HepG2 (cell line): ENCODE data around the gene CPED1. TPM values are rescaled to one million over a fixed set of nuclear protein-coding genes. Genes with fewer than 3 reads are reported as not detected.

Source experiments
- ATAC-seq: fragments of 200-7000 bp; cut with Tn5 transposase; 3 replicates; pipeline ENCODE4 v1.9.1; 2020; ENCODE audit warnings: mild to moderate bottlenecking, moderate library complexity
- BruUV-seq: library from RNA; stranded (reverse); fragments of 400-500 nt; replicated peaks from 2 replicates; lab custom pipeline; 2021; lab: Mats Ljungman, UMichigan
- CTCF ChIA-PET: fragments of 300-600 bp; formaldehyde crosslinking; extraction: SDS; loops from one replicate; lab custom pipeline; 2021; ENCODE audit warnings: low total read pairs, inconsistent platforms, low intra/inter-chr PET ratio; lab: Yijun Ruan, JAX
- POLR2A ChIA-PET: fragments of 350-600 bp; sonication (Branson Sonifier 250); formaldehyde crosslinking; loops from one replicate; lab custom pipeline; 2020; ENCODE audit warnings: antibody characterized with exemption, inconsistent platforms; lab: Yijun Ruan, JAX
- DNase-seq: peaks from one replicate; pipeline ENCODE4 v3.0.0-alpha.2; 2015; ENCODE audit warnings: low spot score
- FAIRE-seq: peaks from 3 replicates; lab custom pipeline; 2011; peaks lifted over from hg19 to GRCh38; lab: Jason Lieb, UNC
- H2AFZ ChIP-seq: one replicate; pipeline ENCODE4 v1.6.1; 2011; ENCODE audit warnings: low read length, inconsistent platforms
- H3K27ac ChIP-seq: fragments of 300-600 bp; 3 replicates; pipeline ENCODE4 v1.8.0; 2011; ENCODE audit warnings: mixed run types, mild to moderate bottlenecking, mixed read lengths, low read length, inconsistent platforms; ENCODE audit not compliant: insufficient read depth; ENCODE audit errors: extremely low read length
- H3K27me3 ChIP-seq, 2 experiments: fragments of 200-600 bp in 1 of 2; 2 replicates in 1 of 2; 3 replicates in 1 of 2; pipeline versions ENCODE4 v1.6.0 to v1.8.0; 2011; ENCODE audit warnings: low read length in 2 of 2, mild to moderate bottlenecking in 2 of 2, moderate library complexity in 2 of 2, inconsistent platforms in 1 of 2; ENCODE audit not compliant: insufficient read depth in 2 of 2, control insufficient read depth in 1 of 2
- H3K36me3 ChIP-seq, 2 experiments: fragments of 200-600 bp in 1 of 2; replicated peaks in 1 of 2; 2 replicates in 1 of 2; 3 replicates in 1 of 2; pipeline versions ENCODE4 v1.5.1 to v1.8.0; 2011; ENCODE audit warnings: low read length in 2 of 2, inconsistent platforms in 1 of 2; ENCODE audit not compliant: insufficient read depth in 2 of 2, control insufficient read depth in 1 of 2
- H3K4me1 ChIP-seq: 2 replicates; pipeline ENCODE4 v1.5.1; 2012; ENCODE audit warnings: low read length, inconsistent platforms; ENCODE audit not compliant: insufficient read depth
- H3K4me2 ChIP-seq: 2 replicates; pipeline ENCODE4 v1.6.0; 2011; ENCODE audit warnings: low read depth, low read length, inconsistent platforms
- H3K4me3 ChIP-seq, 3 experiments: fragments of 200-600 bp in 1 of 3; sonication (generic), shearing (Covaris generic) in 1 of 3; replicated peaks in 1 of 3; 2 replicates each; pipeline ENCODE4 v1.5.1; 2011 to 2016; ENCODE audit warnings: low read length in 3 of 3, inconsistent platforms in 2 of 3, low read depth in 2 of 3, mild to moderate bottlenecking in 2 of 3, control low read depth in 1 of 3, mixed read lengths in 1 of 3; ENCODE audit not compliant: insufficient read depth in 1 of 3
- H3K79me2 ChIP-seq: one replicate; pipeline ENCODE4 v1.6.1; 2011; ENCODE audit warnings: low read length, inconsistent platforms; ENCODE audit not compliant: insufficient read depth
- H3K9ac ChIP-seq: 2 replicates; pipeline ENCODE4 v1.6.0; 2011; ENCODE audit warnings: mild to moderate bottlenecking, low read depth, low read length, inconsistent platforms; ENCODE audit not compliant: insufficient read depth
- H3K9me3 ChIP-seq: 2 replicates; pipeline ENCODE4 v1.5.1; 2012; ENCODE audit warnings: mild to moderate bottlenecking, low read length
- H4K20me1 ChIP-seq: 2 replicates; pipeline ENCODE4 v1.6.0; 2011; ENCODE audit warnings: inconsistent platforms, mild to moderate bottlenecking, low read length, moderate library complexity; ENCODE audit not compliant: insufficient read depth
- CEBPB ChIP-seq: IDR thresholded peaks from 2 replicates; pipeline ENCODE4 v1.6.1; 2011; ENCODE audit warnings: low read depth, low read length, improper control_type of control experiment, borderline replicate concordance
- DNMT3B ChIP-seq: conservative IDR thresholded peaks from 2 replicates; pipeline ENCODE4 v1.6.1; 2016; ENCODE audit warnings: missing biosample characterization, control low read depth
- HOXA9 ChIP-seq: sonication (generic); formaldehyde crosslinking; IDR thresholded peaks from 2 replicates; pipeline ENCODE4 v1.8.1; 2022; ENCODE audit warnings: missing genetic modification reagents, mild to moderate bottlenecking, moderate library complexity, borderline replicate concordance
- KLF11 ChIP-seq: IDR thresholded peaks from 2 replicates; pipeline ENCODE4 v1.6.1; 2016; ENCODE audit warnings: missing compliant biosample characterization
- NR2F1 ChIP-seq, 2 experiments: fragments of 450-650 bp in 1 of 2; formaldehyde crosslinking in 1 of 2; IDR thresholded peaks; 2 replicates each; pipeline versions ENCODE4 v1.5.0 to v1.6.1; 2016 to 2020; ENCODE audit warnings: mild to moderate bottlenecking in 1 of 2, missing compliant biosample characterization in 1 of 2, missing genetic modification reagents in 1 of 2, moderate library complexity in 1 of 2
- POGZ ChIP-seq: sonication (generic); formaldehyde crosslinking; IDR thresholded peaks from 2 replicates; pipeline ENCODE4 v1.4.0; 2020; ENCODE audit warnings: mild to moderate bottlenecking, missing genetic modification reagents
- SALL1 ChIP-seq: sonication (generic); formaldehyde crosslinking; IDR thresholded peaks from 2 replicates; pipeline ENCODE4 v1.8.0; 2022; ENCODE audit warnings: mild to moderate bottlenecking, missing genetic modification reagents
- THAP11 ChIP-seq: IDR thresholded peaks from 2 replicates; pipeline ENCODE4 v1.6.1; 2016; ENCODE audit warnings: missing biosample characterization, missing genetic modification reagents
- THRA ChIP-seq: sonication (generic); formaldehyde crosslinking; IDR thresholded peaks from 2 replicates; pipeline ENCODE4 v1.4.0; 2020; ENCODE audit warnings: missing genetic modification reagents, borderline replicate concordance
- ZNF138 ChIP-seq: sonication (generic); formaldehyde crosslinking; IDR thresholded peaks from 2 replicates; pipeline ENCODE4 v1.5.0; 2020; ENCODE audit warnings: mild to moderate bottlenecking, low read depth, missing genetic modification reagents
- ZNF3 ChIP-seq: IDR thresholded peaks from 2 replicates; pipeline ENCODE4 v1.7.0; 2017; ENCODE audit warnings: inconsistent platforms
- ZNF616 ChIP-seq: sonication (generic); formaldehyde crosslinking; IDR thresholded peaks from 2 replicates; pipeline ENCODE4 v1.5.0; 2020; ENCODE audit warnings: low read depth, mild to moderate bottlenecking, missing genetic modification reagents
- WGBS: methylation state at CpG from one replicate; pipeline ENCODE4 v1.1.6; 2017; ENCODE audit warnings: low lambda C conversion rate; 5-methylcytosine and 5-hydroxymethylcytosine counted together
- in situ Hi-C: cut with HindIII; loops from 2 replicates; pipeline ENCODE4 v1.10.0; 2017; ENCODE audit warnings: low pct_unique_long_range_greater_than_20kb; ENCODE audit not compliant: extremely low pct_ligation_motif_present
- intact Hi-C: fragments of 100-400 bp; cut with micrococcal nuclease; formaldehyde crosslinking; loops from one replicate; pipeline ENCODE4 v1.10.0; 2022; ENCODE audit not compliant: unreplicated experiment
- polyA plus RNA-seq, 8 experiments: library from polyadenylated mRNA; depleted of rRNA in 3 of 8; stranded (reverse) in 7 of 8; unstranded in 1 of 8; fragments of >200 nt; fragmentation: Illumina TruSeq in 4 of 8; extraction: Trizol in 4 of 8; gene quantifications; 2 replicates each; pipeline versions ENCODE4 v1.2.1 to v1.2.3, GENCODE V29; 2011 to 2016; ENCODE audit warnings: low read depth in 4 of 8, missing spikeins in 1 of 8, mixed read lengths in 1 of 8; ENCODE audit not compliant: insufficient read depth in 1 of 8
- total RNA-seq, 5 experiments: library from RNA; depleted of rRNA; stranded (reverse); fragments of >200 nt; fragmentation: Illumina TruSeq; extraction: Trizol; gene quantifications; 2 replicates each; pipeline ENCODE4 v1.2.3, GENCODE V29; 2016; ENCODE audit warnings: low read depth in 1 of 5
- TF ChIP-seq, protein P1 (sequence below): sonication (generic); formaldehyde crosslinking; IDR thresholded peaks from 2 replicates; pipeline ENCODE4 v1.8.0; 2023; ENCODE audit warnings: mild to moderate bottlenecking, missing genetic modification reagents

The CPED1 gene
- total and polyA plus RNA-seq, 2 of the 13 experiments (the other 11 are each of a cell fraction or from before 2014, with no cell fraction given), result 11.5 to 27.0 TPM

DNA sequence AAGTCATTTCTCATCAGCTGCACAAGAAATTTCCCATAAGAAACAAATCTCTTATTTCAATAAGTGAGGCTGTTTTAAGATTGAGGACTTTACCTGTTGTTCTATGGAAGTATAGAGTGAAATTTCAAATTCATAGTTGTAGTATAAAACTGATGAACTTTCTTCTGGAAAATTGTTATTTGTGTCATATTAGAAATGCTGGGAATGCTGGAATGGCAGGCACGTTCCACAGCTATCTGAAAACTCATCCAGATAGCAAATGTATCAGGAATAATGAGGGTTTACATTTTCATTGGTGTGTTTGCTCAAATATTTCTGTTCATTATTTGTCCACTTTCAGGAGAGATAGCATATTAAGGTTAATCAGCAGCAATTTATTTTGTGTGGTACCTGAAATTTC, 40.8 kb downstream of the CPED1 start:
- no peaks in the 10 kb centered on the region for H3K79me2 ChIP-seq
- H3K36me3 ChIP-seq, result no peaks in the 10 kb centered on the region
- ChIA-PET CTCF (no interaction called here), POLR2A (no interaction called here)
- no peak overlapping the region for H3K4me3 ChIP-seq
- no peak overlapping the region for H3K4me2 ChIP-seq
- ATAC-seq, result no peak
- H3K9me3 ChIP-seq, result no peaks in the 10 kb centered on the region
- TF ChIP-seq ZNF616 (CRISPR knock-in tag) (no peak), HOXA9 (CRISPR knock-in tag) (no peak), SALL1 (no peak), CEBPB (no peak), ZNF3 (no peak), NR2F1 (CRISPR knock-in tag; IDR thresholded peaks at IDR 0.05) (no peak), THAP11 (CRISPR knock-in tag) (no peak), POGZ (CRISPR knock-in tag) (no peak), ZNF138 (CRISPR knock-in tag) (no peak), THRA (no peak), DNMT3B (CRISPR knock-in tag) (no peak), KLF11 (CRISPR knock-in tag) (no peak)
- TF ChIP-seq, protein P1, sequence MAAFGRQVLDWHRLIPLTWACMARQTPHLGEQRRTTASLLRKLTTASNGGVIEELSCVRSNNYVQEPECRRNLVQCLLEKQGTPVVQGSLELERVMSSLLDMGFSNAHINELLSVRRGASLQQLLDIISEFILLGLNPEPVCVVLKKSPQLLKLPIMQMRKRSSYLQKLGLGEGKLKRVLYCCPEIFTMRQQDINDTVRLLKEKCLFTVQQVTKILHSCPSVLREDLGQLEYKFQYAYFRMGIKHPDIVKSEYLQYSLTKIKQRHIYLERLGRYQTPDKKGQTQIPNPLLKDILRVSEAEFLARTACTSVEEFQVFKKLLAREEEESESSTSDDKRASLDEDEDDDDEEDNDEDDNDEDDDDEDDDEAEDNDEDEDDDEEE, result no peak
- H3K4me1 ChIP-seq, result peaks cover 33% of the 10 kb centered on the region
- no peak for FAIRE-seq
- no peak overlapping the region for H3K27ac ChIP-seq
- H2AFZ ChIP-seq, result no peak overlapping the region
- DNase-seq, result no peak
- 12% methylated on average over 1 of the region's 1 CpG for WGBS
- in situ Hi-C loops (no loop called here), intact Hi-C loops (no loop called here)
- H3K9ac ChIP-seq, result no peak overlapping the region
- H3K27me3 ChIP-seq, result no peaks in the 10 kb centered on the region
- no TSS peak for BruUV-seq
- no peaks in the 10 kb centered on the region for H4K20me1 ChIP-seq
